ENCODE measurements around the gene LYPD6B.
"Not testable (repeated sequence)": the region's sequence is repeated elsewhere in the genome, so short reads cannot be mapped to it uniquely, and the experiment has no call there.

LYPD6B gene

DNA sequence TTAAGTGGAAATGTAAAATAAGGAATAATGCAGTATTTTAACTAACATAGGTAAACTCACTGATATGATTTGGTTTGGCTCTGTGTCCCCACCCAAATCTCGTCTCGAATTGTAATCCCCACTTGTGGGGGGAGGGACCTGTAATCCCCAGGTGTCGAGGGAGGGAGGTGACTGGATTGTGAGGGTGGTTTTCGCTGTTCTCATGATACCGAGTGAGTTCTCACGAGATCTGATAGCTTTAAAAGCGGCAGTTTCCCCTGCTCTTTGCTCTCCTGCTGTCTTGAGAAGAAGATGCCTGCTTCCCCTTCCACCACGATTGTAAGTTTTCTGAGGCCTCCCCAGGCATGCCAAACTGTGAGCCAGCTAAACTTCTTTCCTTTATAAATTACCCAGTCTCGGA, 182.5 kb downstream of the LYPD6B start:
- no peak for DNase-seq

DNA sequence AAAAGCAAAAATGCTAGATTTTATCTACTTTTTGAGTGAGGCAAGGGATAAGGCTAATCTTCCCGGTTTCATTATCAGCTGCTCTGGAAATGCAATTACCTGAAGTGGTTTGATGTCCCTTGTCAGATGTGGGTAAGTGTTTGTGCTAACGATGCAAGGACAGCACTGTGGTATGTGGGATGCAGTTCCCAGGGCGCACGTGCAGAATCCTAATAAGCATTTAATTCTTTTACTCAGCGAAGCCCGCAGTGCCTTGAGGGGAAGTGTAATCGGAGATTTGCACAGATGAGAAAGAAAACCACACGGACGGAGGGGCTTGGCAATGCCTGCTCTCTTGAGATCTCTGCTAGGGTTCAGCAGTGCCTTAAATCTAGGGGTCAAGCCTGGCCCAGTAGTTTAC, 183.4 kb downstream of the LYPD6B start:
- no peak for DNase-seq

DNA sequence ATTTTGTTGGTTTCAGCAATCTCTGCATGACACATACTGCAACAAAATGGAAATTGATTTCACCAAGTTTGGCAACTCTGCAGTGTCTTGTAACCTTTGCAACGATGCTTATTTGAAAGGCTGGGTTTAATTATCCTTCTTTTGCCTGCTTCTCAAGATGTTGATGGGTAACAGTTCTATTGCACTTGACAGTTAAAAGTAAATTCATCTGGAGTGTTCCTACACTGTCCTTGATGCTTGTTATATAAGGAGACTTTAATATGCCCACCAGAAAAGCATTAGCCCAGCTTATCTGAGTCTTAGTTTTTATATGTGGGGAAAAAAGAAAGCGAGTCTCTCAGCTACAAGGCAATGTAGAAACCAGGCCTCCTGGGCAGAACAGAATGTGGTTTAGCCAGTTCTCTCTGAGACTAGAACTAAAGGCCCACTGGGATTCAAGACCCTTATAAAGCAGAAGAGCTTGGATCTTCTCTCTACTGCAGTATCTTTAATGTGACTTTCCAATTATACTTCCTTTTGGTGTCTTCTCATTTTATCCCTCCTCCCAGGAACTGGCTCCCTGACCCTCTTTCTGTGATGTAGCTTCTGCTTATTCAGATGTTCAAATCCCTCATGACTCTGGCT, 185.1 kb downstream of the LYPD6B start:
- DNase-seq, result no peak

DNA sequence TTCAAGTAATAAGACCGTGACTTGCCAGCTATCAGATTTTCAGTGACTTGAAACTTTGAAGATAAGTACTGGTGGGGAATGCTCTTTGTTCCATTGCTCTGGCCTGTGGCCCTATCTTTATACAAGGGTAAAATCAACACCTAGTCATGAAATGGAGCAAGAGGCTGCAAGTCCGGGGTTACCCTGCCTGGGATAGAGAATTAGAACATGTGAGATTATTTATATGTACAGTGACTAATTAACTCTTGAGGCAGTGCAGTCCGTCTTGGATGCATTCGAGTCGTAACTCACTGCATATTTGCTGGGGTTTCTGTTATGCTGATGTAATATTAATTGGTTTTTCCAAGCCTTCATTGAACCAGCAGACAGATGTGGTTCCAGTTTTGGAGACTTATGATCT, 186.0 kb downstream of the LYPD6B start:
- DNase-seq, result no peak

DNA sequence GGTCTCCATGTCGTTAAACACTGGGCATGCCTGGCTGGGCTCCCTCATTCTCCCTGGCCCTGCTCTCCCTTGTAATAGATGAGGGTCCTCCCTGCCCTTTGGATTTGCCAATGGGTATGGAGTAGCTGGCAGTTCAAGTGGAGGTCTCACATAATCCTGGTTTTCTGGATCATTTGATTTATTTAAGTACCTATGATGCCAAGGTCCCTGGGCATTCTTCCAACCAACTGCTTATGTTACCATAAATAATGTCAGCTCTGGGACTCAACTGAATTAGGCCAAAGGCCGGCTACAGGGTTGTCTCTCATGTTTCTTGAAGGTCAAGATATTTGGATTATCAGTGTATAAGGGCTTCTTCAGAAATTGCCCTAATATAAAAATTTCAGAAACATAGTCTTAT, 186.9 kb downstream of the LYPD6B start:
- DNase-seq, result no peak

DNA sequence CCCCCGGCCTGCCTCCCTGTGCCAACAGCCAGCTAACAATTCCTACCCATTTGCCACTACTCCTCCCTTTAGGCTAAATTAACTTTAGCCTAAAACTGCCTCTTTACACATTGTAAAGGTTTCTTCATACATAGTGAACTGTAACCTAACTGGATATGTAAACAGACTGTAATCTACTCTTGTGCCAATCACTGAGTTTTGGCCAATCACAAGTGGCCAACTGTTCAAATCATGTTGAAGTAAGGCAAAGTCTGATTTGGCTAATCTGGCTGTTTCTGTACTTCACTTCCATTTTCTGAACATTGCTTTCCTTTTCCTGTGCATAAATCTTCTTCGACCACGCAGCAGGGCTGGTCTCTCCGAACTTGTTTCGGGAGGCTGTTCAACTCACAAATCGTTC, 188.3 kb downstream of the LYPD6B start:
- no peak for DNase-seq

DNA sequence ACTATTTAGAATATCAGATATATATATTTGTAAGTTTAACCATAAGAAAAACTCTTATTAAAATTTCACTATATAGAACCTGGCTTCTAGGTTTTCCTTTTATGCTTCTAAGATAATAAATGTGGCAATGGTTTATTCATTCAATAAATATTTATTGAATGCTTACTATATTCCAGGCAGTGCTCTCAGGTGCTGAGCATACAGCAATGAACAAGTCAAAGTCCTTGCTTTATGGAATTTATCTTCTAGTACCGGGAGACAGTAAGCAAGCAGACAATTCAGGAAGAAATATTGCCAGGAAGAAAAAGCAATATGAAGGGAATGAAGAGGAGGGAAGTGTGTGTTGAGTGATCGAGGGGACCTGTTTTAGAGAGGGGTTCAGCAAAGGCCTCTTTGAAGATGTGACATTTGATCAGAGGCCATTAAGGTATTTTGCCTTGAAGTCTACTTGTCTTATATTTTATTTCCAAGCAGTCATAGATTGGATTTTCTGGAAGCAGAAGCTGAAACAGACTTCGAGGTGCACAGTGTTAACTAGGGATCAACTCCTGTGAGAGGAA, 197.4 kb downstream of the LYPD6B start:
- no peak for DNase-seq

DNA sequence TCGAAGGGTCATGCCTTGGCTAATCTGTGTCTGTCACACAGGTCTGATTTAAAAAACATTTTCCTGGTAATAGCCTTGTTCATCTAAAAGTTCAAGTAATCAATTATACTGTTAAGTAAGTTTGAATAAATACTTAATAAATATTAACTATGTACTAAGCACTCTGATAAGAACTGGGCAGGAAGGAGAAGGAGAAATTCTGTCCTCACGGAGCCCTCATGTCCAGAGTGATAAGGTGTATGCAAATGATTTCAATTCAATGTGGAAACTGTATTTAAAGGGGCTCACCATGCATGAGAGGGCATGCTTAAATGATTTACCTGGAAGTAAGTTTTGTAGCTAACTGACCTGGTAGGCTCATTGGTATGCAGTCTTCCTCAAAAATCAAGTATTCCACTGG, 197.9 kb downstream of the LYPD6B start:
- DNase-seq, result no peak

DNA sequence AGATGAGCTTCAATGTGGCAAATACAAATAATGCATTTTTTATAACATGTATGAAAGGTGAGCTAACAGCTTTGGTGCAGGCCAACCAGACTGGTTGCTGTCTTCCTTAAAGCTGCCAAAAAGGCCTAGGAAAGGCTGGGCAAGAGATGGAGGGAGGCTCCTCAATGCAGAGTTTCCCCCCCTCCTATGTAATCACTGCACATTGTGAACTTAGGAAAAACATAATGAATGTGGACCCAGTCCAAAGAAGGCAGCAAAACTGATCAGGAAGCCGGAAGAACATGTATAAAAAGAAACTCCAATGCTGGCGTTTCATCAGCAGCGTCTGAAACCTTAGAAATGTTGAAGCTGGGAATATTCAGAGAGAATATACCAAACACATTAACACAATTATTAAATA, 207.7 kb downstream of the LYPD6B start:
- DNase-seq, result no peak

DNA sequence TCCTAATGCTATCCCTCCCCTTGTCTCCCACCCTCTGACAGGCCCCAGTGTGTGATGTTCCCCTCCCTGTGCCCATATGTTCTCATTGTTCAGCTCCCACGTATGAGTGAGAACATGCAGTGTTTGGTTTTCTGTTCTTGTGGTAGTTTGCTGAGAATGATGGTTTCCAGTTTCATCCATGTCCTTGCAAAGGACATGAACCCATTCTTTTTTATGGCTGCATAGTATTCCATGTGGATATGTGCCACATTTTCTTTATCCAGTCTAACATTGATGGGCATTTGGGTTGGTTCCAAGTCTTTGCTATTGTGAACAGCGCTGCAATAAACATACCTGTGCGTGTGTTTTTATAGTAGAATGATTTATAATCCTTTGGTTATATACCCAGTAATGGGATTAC, 212.9 kb downstream of the LYPD6B start:
- not testable (repeated sequence) for DNase-seq

DNA sequence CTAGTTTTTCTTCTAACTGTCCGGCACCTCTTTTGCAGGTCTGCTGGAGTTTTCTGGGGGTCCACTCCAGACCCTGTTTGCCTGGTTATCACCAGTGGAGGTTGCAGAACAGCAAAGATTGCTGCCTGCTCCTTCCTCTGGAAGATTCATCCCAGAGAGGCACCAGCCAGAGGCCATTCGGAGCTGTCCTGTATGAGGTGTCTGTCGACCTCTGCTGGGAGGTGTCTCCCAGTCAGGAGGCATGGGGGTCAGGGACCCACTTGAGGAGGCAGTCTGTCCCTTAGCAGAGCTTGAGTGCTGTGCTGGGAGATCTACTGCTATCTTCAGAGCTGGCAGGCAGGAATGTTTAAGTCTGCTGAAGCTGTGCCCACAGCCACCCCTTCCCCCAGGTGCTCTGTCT, 218.4 kb downstream of the LYPD6B start:
- DNase-seq, result not testable (repeated sequence)

DNA sequence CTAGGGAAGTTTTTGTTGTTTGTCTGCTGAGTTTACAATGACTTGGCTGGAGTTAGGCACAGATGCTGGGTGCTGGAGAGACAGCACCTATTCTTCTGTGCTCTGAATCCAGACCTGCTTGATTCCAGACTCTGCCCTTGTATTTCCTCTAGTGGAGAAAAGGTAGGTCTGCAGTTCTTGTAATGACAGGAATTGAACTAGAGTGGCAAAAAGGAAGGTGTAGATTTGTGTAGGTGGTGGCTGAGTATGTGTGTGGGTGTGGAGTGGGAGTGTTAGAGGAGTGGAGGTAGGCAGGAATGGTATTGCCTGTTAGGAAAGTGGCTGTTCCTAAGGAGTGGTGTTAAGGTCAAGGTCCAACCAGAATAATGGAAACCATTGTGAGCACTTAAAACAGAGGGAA, 220.0 kb downstream of the LYPD6B start:
- DNase-seq, result no peak

DNA sequence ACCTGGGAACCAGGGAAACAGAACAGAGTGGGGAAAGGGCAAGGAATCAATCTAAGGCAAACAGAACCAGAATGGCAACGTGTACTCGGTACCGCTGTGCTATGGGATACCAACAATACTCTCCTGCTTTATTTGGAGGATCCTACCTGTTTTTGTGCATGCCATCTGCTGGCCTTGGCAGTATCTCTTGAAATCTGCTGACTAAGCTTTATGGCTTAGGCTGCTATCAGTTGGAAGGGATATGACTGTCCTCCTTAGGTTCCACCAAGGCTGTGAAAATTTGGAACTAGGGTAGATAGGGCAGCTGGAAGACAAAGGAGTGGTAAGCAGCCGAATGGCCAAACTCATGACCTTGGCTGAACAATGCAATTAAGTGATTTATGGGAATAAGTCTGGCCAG, 220.6 kb downstream of the LYPD6B start:
- DNase-seq, result no peak

DNA sequence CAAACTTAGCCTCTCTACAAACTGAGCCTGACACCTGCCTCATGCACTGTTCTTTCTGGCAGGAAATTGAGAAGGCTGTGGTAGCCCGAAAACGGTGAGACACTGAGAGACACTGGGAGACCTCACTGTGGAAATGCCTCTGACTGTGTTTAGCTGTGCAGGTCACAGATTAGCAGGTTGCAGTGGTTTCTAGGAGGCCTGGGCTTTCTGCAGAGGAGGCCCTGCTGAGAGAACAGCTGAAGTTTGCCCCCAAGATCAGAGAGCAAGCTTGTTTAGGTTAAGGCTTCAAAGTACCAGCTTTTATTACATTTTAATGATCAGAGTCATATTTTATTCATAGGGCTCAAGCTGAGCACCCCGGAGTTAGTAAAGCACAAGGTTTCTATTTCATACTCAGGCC, 223.2 kb downstream of the LYPD6B start:
- DNase-seq, result no peak
